ENCODE results near the gene TNS1. TPM values are rescaled to one million over a fixed set of nuclear protein-coding genes. Genes with fewer than 3 reads are reported as not detected.

Gene TNS1
- total RNA-seq, 4 donors from 2014 or later: 169 to 316 (median 229) TPM

DNA sequence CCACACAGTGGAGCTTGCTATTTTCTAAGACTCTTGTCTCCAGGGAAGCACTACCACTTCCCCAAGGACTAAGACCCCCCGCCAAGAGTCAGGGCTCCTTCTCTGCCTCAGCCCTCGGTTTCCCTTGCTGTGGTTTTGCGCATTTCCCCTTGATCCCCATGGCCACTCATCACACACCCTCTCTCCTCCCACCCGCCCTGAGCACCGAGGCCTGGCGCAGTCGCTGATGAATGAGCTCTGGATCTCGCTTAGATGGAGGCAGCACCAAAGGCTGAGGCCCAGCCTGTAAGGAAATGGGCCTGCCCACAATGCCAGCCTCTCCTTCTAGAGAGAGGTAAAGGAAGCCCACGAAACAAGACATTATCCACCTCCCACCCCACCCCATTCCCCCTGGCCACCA is 96.9 kb downstream of the TNS1 start:
- WGBS, 2 donors: 76 to 87% methylated on average over 9 of the region's 9 CpGs
- Histone ChIP-seq H3K9me3 (no peaks in the 10 kb centered on the region), H3K4me3 (replicated peaks in 1 of 3) (no peak overlapping the region), H3K4me1 (peaks cover 78 to 100% of the 10 kb centered on the region in 2 donors), H3K27me3 (no peaks in the 10 kb centered on the region), H3K36me3 (peaks cover 0 to 4% of the 10 kb centered on the region in 2 donors), H3K27ac (peak overlapping the region; percentile 96 to 100 (median 98))
- DNase-seq: no peak
- intact Hi-C loops (cut with DNase I): no loop called here
- TF ChIP-seq POLR2A (IDR thresholded peaks at IDR 0.05): no peak
- TF ChIP-seq, protein P1, sequence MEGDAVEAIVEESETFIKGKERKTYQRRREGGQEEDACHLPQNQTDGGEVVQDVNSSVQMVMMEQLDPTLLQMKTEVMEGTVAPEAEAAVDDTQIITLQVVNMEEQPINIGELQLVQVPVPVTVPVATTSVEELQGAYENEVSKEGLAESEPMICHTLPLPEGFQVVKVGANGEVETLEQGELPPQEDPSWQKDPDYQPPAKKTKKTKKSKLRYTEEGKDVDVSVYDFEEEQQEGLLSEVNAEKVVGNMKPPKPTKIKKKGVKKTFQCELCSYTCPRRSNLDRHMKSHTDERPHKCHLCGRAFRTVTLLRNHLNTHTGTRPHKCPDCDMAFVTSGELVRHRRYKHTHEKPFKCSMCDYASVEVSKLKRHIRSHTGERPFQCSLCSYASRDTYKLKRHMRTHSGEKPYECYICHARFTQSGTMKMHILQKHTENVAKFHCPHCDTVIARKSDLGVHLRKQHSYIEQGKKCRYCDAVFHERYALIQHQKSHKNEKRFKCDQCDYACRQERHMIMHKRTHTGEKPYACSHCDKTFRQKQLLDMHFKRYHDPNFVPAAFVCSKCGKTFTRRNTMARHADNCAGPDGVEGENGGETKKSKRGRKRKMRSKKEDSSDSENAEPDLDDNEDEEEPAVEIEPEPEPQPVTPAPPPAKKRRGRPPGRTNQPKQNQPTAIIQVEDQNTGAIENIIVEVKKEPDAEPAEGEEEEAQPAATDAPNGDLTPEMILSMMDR (IDR thresholded peaks at IDR 0.05): no peak

DNA sequence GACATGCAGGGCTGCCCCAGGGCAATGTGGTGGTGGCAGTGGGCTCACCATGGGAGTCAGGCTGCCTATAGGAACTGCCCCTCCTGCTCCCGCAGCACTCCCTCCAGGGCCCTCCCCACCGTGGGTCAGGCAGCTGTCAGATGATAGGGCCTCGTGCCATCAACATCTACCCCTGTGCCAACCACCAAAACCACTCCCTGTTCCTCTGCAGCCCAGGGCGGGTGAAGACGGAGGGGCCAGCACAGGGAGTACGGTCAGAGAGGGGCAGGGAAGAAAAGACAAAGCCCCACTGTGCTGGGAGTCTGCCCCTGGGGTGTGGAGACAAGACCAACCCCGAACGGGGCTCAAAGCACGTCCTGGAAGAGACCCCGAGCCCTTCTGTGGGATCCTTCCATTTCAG is 97.4 kb downstream of the TNS1 start:
- intact Hi-C loops (cut with DNase I): no loop called here
- WGBS, 2 donors: 60 to 72% methylated on average over 9 to 10 of the region's 10 CpGs
- Histone ChIP-seq H3K27ac (peak overlapping the region; percentile 96 to 100 (median 98)), H3K9me3 (no peaks in the 10 kb centered on the region), H3K36me3 (peaks cover 0 to 4% of the 10 kb centered on the region in 2 donors), H3K4me1 (peaks cover 78 to 100% of the 10 kb centered on the region in 2 donors), H3K4me3 (replicated peaks in 1 of 3) (no peak overlapping the region), H3K27me3 (no peaks in the 10 kb centered on the region)
- no peak for TF ChIP-seq POLR2A (IDR thresholded peaks at IDR 0.05)
- TF ChIP-seq, protein P1 (IDR thresholded peaks at IDR 0.05): no peak
- no peak for DNase-seq

DNA sequence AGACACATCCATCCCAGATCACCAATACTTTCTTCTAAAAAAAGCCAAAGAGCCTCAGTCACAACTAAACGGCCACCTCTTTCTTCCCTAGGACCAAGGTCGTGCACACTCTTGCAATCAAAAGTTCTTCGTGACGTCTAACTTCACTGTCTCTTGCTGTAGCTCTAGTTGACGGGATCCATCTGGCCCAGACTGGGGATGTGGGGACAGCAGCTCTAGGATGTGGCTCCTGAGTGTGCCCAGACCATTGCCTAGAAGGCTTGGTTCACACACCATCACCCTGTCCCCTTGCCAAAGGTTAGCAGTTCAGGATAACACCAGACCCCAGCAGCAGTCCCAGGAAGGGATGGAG is 98.2 kb downstream of the TNS1 start:
- TF ChIP-seq, protein P1 (IDR thresholded peaks at IDR 0.05): no peak
- no peak for TF ChIP-seq POLR2A (IDR thresholded peaks at IDR 0.05)
- intact Hi-C loops (cut with DNase I): no loop called here
- WGBS, 2 donors: 65 to 67% methylated on average over 5 of the region's 5 CpGs
- Histone ChIP-seq H3K27me3 (no peaks in the 10 kb centered on the region), H3K4me3 (replicated peaks in 1 of 3) (no peak overlapping the region), H3K4me1 (peaks cover 78 to 100% of the 10 kb centered on the region in 2 donors), H3K36me3 (peaks cover 0 to 8% of the 10 kb centered on the region in 2 donors), H3K27ac (peak overlapping the region; percentile 96 to 100 (median 98)), H3K9me3 (no peaks in the 10 kb centered on the region)
- DNase-seq: no peak

DNA sequence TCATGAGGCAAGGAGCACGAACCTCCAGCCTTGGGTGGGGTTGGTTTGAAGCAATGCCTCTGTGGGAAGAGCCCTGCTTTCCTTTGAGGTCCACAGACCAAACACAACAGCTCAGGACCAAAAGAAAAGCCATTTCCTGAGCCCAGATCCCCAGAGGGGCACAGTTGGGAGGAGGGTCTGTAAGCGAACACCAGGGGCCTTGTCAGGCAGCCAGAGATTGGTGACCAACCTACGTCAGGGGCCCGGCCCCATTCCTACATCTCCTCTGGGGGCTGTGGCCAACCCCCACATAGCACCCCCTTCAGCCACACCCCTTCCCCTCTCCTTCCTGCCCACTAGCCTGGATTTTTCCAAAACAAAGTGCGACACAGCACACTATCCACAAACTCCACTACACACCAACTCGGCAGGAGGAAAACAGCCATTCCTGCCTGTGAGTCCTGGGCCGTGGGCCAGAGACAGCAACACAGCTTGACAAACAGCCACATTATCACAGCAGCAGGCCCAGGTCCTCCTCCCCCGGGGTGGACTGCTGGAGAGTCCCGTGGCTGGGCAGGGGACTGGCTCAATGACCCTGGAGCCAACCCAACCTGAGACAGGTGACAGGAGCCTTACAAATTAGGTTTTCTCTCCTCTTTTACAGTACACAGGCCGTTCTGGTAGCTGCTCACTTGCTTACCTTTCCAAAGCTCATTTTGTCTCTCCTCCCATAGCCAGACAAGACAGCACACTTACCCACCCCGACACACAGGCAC is 98.8 kb downstream of the TNS1 start:
- DNase-seq: peak; percentile 93 to 96
- intact Hi-C loops (cut with DNase I): no loop called here
- no peak overlapping the region for H3K4me3 ChIP-seq (replicated peaks in 1 of 3)
- WGBS, 2 donors: 29 to 30% methylated on average over 11 of the region's 11 CpGs
- H3K4me1 ChIP-seq: peaks cover 78 to 100% of the 10 kb centered on the region in 2 donors
- TF ChIP-seq POLR2A (IDR thresholded peaks at IDR 0.05): peak in 1 of 2 donors; percentile 56
- TF ChIP-seq, protein P1 (IDR thresholded peaks at IDR 0.05): no peak
- no peaks in the 10 kb centered on the region for H3K9me3 ChIP-seq
- no peaks in the 10 kb centered on the region for H3K27me3 ChIP-seq
- H3K27ac ChIP-seq: peak overlapping the region; percentile 96 to 100 (median 98)
- peaks cover 0 to 8% of the 10 kb centered on the region in 2 donors for H3K36me3 ChIP-seq

DNA sequence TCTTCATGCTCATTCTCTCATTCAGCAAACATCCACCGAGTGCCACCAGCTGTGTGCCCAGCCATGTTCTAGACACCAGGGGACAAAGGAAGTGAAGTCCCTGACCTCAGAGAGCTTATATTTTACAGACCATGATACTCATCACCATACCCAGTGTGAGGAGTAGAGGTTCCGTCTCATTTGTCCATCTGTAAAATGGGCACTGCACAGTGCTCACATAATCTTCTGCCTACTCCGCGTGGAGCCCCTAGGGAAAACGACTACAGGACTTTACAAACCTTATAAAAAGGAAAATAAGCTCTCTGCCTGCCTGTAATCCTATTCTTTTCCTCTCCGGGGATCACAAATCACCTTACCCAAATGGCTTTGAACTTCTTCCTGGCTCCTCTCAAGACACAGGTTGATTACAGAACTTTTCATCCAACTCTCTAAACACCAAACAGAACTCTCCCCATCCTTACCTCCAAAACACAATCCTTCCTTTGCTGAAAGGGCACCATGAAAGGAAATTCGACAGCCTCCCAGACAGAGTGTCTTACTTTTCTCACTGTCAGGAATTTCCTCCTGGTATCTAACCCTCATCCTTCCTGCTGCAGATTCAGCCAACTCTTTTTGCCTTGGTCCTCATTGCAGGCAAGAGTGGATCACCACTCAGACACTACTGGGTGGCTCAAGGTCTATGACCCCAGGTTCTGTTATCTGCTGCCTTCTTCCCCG is 99.5 kb downstream of the TNS1 start:
- Histone ChIP-seq H3K4me3 (replicated peaks in 1 of 3) (no peak overlapping the region), H3K36me3 (peaks cover 0 to 8% of the 10 kb centered on the region in 2 donors), H3K4me1 (peaks cover 78 to 100% of the 10 kb centered on the region in 2 donors)

More for the DNA sequence above, 99.5 kb downstream of the TNS1 start:
- WGBS, 2 donors: 78 to 79% methylated on average over 7 to 8 of the region's 8 CpGs
- peak overlapping the region; percentile 96 to 100 (median 98) for H3K27ac ChIP-seq
- H3K27me3 ChIP-seq: no peaks in the 10 kb centered on the region
- DNase-seq: no peak
- no peaks in the 10 kb centered on the region for H3K9me3 ChIP-seq
- no peak for TF ChIP-seq POLR2A (IDR thresholded peaks at IDR 0.05)
- TF ChIP-seq, protein P1 (IDR thresholded peaks at IDR 0.05): no peak
- intact Hi-C loops (cut with DNase I): no loop called here

All from thyroid gland (tissue), 4 donors.